NCI-H748 (cell line): Measurements from ENCODE around the gene GPC1.

Source experiments
- DNase-seq: peaks from one replicate; lab custom pipeline; 2025; ENCODE audit not compliant: unreplicated experiment; lab: John Stamatoyannopoulos, UW

GPC1 gene

DNA sequence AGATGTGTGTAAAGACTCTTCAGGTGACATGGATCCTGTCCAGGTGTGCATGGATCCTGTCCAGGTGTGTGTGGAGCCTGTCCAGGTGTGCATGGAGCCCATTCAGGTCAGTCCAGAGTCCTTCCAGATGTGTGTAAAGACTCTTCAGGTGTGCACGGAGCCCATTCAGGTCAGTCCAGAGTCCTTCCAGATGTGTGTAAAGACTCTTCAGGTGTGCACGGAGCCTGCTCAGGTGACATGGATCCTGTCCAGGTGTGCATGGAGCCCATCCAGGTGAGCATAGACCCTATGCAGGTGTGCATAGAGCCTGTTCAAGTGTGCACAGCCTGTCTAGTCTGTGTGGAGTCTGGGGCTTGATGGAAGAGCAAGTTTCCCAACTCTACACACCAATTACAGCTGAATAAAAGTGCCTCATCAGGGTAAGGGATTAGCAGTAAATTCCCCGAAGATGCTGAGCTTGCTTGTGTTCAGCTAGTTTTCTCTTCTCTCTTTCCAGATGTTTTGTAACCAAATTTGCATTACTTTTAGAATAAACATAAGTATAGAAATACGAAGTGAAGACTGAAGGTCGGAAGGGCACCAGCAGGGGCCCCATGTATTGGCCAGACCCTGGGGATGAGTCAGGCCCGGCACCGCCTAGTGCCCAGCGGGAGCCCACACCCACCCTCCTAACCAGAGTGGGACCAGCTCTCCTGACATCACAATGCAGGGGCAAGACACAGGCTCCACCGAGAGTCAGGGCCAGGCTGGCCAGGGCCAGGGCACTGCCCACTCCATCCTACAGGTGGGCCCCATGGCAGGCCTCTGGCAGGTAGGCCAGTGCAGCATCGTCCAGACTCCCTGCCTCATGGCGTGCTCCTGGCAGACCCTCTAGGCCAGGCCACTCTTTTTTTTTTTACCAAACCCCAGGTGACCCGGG, 38.6 kb upstream of the GPC1 start:
- no peak for DNase-seq

DNA sequence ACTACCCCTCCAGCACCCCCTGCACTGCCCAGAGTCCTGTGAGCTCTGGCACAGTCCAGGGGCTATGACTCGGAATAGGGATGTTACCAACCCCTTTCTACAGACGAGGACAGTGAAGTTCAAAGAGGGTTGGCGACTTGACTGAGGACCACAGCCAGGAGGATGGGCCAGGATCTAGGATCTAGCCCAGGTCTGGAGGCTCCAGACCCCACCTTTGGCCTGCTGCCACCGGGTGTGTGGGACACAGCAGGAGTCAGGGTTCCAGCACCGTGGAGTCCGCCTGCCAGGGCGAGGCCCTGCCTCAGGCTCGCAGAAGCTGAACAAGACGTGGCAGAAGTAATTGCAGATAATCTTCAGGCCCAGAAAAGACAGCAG, 37.9 kb upstream of the GPC1 start:
- DNase-seq = no peak

GRCh38 chr2:240397924-240398645, 37.4 kb upstream of the GPC1 start:
- no peak for DNase-seq

- no peak for DNase-seq
Measured at GRCh38 chr2:240398661-240399267, 36.7 kb upstream of the GPC1 start.

- no peak for DNase-seq
Measured at GRCh38 chr2:240399419-240400324, 35.8 kb upstream of the GPC1 start.

DNA sequence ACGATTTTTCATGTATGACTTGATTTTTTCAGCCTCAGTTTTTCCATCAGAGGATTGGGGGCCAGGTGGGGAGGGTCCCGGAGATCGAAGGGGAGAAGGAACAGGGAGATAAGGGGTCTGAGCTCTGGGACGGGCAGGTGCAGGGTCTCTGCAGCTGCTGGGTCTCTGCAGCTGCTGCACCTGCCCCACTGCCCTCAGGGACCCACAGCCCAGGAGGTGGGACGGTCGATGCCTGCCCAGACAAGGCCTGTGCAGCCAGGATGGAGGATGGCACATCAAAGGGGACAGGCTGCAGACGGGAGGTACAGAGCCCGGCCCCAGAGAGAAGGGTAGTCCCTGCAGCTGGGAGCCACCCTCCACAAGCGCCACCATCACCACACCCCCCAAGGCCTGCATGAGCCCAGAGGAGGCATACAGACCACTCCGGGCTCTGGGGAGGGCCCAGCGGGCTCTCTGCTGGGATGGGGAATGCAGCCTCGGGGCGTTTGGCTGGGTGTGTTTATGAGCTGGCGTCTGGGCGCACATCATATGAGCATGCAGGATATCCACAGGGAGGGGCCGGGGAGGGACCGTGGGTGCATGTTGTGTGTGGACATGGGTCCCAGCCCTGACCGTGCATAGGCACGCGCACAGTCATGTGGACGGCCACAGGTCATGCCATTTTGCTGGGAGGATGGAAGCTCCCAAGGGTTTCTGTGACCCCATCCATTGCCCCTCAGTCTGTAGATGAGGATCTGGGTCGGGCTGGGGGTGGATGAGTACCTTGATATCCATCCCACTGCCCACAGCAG, 34.9 kb upstream of the GPC1 start:
- no peak for DNase-seq

- DNase-seq = no peak
Measured at GRCh38 chr2:240401308-240401707, 34.2 kb upstream of the GPC1 start.

- no peak for DNase-seq
Measured at GRCh38 chr2:240401781-240402551, 33.5 kb upstream of the GPC1 start.

DNA sequence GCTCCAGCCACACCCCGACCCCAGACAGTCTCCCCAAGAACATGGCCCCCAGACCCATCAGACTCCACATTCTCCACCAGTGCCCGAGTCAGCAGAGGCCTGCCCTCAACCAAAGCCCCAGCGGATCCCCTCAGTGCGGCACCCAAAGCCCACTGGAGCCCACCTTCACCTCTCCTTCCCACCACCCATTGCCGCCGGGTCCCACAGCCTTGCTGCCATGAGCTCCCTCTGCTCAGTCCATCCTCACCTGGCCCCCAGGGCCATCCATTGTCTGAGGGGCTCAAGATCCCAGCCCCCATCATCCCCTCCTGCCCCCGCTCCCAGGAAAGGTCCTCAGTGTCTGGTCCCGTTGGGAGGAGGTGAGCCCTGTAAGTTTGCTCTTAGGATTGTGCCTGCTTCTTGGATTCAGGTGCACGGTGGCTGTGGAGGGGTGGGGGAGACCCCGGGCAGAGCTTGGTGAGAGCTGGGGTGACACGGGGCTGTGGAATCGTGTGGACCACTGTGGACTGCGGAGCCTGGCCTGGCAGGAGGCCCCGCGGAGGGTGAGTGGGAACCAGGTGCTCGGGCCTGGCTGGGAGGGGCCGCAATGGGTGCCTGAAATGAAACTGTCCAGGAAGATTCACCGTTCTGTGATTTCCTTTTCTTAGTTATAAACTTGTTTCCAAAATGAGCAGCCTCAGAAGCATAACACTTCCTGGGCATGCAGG, 32.7 kb upstream of the GPC1 start:
- DNase-seq = no peak

- no peak for DNase-seq
Measured at GRCh38 chr2:240403396-240404104, 31.9 kb upstream of the GPC1 start.

GRCh38 chr2:240404174-240404852, 31.1 kb upstream of the GPC1 start:
- no peak for DNase-seq

GRCh38 chr2:240405133-240405532, 30.3 kb upstream of the GPC1 start:
- DNase-seq = no peak

DNA sequence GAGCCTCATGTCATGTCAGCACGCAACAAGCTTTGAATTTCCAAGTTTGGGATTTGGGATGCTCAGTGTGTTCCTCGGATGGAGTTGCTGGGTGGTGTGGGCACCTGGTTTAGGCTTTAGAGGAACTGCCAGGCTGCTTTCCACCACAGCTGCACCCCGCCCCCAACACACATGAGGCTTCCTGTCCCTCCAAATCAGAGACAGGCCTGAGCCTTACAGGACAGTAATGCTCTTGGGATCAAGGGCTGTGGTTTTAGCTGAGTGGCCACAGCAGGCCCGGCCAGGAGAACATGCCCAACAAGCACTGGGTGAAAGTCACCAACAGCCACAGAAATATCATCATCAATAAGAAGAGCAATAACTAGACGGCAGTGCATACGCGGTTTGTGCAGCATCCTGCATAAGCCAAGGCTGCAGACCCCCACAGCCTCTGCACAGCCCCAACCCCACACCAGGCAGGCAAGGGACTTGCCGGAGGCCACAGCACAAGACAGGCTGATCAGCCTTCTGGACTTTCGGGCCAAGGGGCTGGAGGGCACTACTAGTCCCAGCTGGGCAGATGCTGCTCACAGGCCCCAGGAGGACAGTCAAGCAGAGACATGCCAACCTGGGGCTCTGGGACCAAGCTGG, 29.7 kb upstream of the GPC1 start:
- no peak for DNase-seq

DNA sequence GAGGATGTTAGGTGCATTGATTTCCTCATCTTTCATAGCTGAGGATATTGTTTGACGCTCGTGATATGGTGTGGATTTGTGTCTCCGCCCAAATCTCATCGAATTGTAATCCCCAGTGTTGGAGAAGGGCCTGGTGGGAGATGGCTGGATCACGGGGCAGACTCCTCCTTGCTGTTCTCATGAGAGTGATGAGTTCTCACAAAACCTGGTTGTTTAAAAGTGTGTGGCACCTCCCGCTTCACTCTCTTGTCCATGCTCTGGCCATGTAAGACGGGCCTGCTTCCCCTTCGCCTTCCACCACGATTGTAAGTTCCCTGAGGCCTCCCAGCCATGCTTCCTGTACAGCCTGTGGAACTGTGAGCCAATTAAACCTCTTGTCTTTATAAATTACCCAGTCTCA, 28.4 kb upstream of the GPC1 start:
- DNase-seq = no peak

- no peak for DNase-seq
Measured at GRCh38 chr2:240410004-240410403, 25.5 kb upstream of the GPC1 start.

DNA sequence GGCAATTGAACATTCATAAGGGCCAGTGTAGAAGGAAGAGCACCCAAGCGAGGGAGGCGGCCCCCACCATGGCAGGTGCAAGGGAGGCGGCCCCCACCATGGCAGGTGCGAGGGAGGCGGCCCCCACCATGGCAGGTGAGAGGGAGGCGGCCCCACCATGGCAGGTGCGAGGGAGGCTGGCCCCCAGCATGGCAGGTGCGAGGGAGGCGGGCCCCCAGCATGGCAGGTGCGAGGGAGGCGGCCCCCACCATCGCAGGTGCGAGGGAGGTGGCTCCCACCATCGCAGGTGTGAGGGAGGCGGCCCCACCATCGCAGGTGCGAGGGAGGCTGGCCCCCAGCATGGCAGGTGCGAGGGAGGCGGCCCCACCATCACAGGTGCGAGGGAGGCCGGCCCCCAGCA, 24.7 kb upstream of the GPC1 start:
- no peak for DNase-seq
